GM18520 (cell line): ENCODE data around the gene TOLLIP.
"Not testable (repeated sequence)": the region's sequence is repeated elsewhere in the genome, so short reads cannot be mapped to it uniquely, and the experiment has no call there.

Source experiments
- ATAC-seq: cut with Tn5 transposase; IDR thresholded peaks from one replicate; pipeline ENCODE4 v1.9.1; 2021; ENCODE audit not compliant: unreplicated experiment

Gene TOLLIP

DNA sequence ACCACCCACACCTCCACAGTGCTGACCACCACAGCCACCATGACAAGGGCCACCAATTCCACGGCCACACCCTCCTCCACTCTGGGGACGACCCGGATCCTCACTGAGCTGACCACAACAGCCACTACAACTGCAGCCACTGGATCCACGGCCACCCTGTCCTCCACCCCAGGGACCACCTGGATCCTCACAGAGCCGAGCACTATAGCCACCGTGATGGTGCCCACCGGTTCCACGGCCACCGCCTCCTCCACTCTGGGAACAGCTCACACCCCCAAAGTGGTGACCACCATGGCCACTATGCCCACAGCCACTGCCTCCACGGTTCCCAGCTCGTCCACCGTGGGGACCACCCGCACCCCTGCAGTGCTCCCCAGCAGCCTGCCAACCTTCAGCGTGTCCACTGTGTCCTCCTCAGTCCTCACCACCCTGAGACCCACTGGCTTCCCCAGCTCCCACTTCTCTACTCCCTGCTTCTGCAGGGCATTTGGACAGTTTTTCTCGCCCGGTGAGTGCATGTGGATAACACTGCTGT is 58.1 kb downstream of the TOLLIP start:
- ATAC-seq: no peak

DNA sequence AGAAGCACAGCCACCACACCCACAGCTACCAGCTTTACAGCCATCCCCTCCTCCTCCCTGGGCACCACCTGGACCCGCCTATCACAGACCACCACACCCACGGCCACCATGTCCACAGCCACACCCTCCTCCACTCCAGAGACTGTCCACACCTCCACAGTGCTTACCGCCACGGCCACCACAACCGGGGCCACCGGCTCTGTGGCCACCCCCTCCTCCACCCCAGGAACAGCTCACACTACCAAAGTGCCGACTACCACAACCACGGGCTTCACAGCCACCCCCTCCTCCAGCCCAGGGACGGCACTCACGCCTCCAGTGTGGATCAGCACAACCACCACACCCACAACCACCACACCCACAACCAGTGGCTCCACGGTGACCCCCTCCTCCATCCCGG is 59.0 kb downstream of the TOLLIP start:
- not testable (repeated sequence) for ATAC-seq

DNA sequence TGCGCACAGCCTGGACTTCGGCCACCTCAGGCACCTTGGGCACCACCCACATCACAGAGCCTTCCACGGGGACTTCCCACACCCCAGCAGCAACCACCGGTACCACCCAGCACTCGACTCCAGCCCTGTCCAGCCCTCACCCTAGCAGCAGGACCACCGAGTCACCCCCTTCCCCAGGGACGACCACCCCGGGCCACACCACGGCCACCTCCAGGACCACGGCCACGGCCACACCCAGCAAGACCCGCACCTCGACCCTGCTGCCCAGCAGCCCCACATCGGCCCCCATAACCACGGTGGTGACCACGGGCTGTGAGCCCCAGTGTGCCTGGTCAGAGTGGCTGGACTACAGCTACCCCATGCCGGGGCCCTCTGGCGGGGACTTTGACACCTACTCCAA is 60.5 kb downstream of the TOLLIP start:
- not testable (repeated sequence) for ATAC-seq

DNA sequence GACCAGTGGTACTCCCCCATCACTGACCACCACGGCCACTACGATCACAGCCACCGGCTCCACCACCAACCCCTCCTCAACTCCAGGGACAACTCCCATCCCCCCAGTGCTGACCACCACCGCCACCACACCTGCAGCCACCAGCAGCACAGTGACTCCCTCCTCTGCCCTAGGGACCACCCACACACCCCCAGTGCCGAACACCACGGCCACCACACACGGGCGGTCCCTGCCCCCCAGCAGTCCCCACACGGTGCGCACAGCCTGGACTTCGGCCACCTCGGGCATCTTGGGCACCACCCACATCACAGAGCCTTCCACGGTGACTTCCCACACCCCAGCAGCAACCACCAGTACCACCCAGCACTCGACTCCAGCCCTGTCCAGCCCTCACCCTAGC is 62.4 kb downstream of the TOLLIP start:
- ATAC-seq: not testable (repeated sequence)

DNA sequence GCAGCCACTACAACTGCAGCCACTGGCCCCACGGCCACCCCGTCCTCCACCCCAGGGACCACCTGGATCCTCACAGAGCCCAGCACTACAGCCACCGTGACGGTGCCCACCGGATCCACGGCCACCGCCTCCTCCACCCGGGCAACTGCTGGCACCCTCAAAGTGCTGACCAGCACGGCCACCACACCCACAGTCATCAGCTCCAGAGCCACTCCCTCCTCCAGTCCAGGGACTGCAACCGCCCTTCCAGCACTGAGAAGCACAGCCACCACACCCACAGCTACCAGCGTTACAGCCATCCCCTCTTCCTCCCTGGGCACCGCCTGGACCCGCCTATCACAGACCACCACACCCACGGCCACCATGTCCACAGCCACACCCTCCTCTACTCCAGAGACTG is 63.1 kb downstream of the TOLLIP start:
- ATAC-seq: not testable (repeated sequence)

DNA sequence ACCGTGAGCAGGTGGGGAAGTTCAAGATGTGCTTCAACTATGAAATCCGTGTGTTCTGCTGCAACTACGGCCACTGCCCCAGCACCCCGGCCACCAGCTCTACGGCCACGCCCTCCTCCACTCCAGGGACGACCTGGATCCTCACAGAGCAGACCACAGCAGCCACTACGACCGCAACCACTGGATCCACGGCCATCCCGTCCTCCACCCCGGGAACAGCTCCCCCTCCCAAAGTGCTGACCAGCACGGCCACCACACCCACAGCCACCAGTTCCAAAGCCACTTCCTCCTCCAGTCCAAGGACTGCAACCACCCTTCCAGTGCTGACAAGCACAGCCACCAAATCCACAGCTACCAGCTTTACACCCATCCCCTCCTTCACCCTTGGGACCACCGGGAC is 63.7 kb downstream of the TOLLIP start:
- not testable (repeated sequence) for ATAC-seq

DNA sequence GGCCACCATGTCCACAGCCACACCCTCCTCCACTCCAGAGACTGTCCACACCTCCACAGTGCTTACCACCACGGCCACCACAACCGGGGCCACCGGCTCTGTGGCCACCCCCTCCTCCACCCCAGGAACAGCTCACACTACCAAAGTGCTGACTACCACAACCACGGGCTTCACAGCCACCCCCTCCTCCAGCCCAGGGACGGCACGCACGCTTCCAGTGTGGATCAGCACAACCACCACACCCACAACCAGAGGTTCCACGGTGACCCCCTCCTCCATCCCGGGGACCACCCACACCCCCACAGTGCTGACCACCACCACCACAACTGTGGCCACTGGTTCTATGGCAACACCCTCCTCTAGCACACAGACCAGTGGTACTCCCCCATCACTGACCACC is 64.9 kb downstream of the TOLLIP start:
- not testable (repeated sequence) for ATAC-seq

DNA sequence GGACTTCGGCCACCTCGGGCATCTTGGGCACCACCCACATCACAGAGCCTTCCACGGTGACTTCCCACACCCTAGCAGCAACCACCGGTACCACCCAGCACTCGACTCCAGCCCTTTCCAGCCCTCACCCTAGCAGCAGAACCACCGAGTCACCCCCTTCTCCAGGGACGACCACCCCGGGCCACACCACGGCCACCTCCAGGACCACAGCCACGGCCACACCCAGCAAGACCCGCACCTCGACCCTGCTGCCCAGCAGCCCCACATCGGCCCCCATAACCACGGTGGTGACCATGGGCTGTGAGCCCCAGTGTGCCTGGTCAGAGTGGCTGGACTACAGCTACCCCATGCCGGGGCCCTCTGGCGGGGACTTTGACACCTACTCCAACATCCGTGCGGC is 65.9 kb downstream of the TOLLIP start:
- ATAC-seq: not testable (repeated sequence)

DNA sequence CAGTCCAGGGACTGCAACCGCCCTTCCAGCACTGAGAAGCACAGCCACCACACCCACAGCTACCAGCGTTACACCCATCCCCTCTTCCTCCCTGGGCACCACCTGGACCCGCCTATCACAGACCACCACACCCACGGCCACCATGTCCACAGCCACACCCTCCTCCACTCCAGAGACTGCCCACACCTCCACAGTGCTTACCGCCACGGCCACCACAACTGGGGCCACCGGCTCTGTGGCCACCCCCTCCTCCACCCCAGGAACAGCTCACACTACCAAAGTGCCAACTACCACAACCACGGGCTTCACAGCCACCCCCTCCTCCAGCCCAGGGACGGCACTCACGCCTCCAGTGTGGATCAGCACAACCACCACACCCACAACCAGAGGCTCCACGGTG is 66.7 kb downstream of the TOLLIP start:
- not testable (repeated sequence) for ATAC-seq

DNA sequence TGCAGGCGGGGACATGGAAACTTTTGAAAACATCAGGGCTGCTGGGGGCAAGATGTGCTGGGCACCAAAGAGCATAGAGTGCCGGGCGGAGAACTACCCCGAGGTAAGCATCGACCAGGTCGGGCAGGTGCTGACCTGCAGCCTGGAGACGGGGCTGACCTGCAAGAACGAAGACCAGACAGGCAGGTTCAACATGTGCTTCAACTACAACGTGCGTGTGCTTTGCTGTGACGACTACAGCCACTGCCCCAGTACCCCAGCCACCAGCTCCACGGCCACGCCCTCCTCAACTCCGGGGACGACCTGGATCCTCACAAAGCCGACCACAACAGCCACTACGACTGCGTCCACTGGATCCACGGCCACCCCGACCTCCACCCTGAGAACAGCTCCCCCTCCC is 67.1 kb downstream of the TOLLIP start:
- ATAC-seq: no peak

DNA sequence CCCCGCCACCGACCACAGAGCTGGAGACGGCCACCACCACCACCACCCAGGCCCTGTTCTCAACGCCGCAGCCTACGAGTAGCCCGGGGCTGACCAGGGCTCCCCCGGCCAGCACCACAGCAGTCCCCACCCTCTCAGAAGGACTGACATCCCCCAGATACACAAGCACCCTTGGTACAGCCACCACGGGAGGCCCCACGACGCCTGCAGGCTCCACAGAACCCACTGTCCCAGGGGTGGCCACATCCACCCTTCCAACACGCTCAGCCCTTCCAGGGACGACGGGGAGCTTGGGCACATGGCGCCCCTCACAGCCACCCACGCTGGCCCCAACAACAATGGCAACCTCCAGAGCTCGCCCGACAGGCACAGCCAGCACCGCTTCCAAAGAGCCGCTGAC is 67.7 kb downstream of the TOLLIP start:
- ATAC-seq: no peak

DNA sequence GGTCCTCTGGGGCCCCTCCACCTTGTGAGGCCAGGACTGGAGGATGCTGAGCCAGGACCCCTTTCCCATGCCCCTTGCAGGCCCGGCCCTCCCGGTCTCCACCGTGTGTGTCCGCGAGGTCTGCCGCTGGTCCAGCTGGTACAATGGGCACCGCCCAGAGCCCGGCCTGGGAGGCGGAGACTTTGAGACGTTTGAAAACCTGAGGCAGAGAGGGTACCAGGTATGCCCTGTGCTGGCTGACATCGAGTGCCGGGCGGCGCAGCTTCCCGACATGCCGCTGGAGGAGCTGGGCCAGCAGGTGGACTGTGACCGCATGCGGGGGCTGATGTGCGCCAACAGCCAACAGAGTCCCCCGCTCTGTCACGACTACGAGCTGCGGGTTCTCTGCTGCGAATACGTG is 68.7 kb downstream of the TOLLIP start:
- no peak for ATAC-seq

DNA sequence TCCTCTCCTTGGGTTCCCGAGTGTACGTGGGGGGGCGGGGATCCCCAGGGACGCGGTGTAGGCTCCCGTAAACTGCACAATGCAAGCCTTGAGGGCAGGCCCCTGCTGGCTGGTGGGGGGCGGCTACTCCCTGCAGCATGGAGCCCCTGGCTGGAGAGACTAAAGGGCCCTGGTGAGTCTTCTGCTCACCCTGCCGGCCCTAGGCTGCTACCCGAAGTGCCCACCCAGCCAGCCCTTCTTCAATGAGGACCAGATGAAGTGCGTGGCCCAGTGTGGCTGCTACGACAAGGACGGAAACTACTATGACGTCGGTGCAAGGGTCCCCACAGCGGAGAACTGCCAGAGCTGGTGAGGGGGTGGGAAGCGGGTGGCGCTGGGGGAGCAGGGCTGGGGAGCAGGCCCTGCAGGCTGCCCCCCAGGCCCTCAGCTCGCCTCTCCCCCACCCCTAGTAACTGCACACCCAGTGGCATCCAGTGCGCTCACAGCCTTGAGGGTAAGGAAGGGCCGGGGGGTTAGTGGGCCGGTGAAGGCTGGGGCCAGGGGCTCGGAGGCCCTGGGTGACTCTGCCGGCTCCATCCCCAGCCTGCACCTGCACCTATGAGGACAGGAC is 69.7 kb downstream of the TOLLIP start:
- no peak for ATAC-seq

DNA sequence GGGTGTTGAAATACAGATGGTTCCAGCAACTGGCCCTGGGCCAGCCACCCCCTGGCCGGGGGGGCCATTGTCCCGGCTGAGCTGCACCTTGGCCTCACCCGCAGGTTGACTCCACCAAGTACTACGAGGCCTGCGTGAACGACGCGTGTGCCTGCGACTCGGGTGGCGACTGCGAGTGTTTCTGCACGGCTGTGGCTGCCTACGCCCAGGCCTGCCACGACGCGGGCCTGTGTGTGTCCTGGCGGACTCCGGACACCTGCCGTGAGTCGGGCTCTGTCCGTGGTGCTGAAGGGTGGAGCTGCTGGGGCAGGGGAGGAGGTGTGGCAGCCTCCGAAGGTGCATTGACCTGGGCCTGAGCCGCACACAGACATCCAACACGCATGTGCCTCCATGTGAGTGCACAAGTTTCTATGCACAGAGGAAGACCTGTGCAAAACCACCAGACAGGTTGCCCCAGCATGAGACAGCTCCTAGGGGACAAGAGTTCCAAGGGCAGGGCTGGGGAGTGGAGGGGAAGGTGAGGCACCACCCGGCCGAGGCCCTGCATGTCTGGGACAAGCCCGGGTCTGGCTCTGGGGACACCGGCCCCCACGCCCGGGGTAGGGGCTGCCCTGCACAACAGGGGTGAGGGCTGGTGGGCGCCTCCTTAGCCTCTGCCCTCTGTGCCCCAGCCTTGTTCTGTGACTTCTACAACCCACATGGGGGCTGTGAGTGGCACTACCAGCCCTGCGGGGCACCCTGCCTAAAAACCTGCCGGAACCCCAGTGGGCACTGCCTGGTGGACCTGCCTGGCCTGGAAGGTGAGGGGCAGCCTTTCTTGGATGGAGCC is 70.5 kb downstream of the TOLLIP start:
- no peak for ATAC-seq

DNA sequence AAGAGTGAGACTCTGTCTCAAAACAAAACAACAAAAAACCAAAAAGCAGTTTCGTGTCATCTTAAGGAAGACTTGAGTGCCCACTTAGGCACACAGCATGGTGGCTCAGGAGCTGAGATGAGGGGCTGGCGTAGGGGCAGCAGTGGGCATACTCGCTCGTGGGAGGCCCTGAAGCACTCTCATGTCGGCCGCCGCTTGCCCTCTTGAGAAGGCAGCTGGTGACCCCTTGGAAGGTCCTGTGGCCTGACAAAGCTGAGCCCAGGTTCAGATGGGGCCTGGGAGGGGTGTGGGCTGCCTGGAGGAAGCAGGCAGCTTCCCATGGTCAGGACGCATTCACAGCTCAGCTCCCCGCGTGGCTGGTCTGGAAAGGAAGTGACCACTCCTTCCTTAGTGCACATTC is 71.6 kb downstream of the TOLLIP start:
- ATAC-seq: no peak

DNA sequence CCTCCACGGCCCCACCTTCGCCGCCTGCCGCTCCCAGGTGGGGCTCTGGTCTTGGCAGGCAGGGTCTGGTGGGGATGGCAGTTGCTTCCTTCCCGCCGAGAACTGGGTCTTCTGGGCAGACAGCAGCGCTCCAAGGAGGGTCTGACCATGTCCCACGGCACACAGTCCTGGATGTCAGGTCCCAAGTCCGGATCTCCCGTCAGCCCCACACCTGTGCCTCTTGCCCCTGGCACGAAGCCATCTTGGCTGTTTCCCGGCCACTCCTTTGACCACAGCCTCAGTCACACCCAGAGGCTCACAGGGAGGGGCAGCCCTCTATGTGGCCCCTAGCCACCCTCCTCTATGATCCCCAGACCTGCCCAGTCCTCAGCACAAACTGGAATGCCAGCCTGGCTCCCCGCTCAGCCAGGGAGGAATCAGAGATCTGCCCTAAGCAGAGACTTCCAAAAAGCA is 72.3 kb downstream of the TOLLIP start:
- no peak for ATAC-seq

DNA sequence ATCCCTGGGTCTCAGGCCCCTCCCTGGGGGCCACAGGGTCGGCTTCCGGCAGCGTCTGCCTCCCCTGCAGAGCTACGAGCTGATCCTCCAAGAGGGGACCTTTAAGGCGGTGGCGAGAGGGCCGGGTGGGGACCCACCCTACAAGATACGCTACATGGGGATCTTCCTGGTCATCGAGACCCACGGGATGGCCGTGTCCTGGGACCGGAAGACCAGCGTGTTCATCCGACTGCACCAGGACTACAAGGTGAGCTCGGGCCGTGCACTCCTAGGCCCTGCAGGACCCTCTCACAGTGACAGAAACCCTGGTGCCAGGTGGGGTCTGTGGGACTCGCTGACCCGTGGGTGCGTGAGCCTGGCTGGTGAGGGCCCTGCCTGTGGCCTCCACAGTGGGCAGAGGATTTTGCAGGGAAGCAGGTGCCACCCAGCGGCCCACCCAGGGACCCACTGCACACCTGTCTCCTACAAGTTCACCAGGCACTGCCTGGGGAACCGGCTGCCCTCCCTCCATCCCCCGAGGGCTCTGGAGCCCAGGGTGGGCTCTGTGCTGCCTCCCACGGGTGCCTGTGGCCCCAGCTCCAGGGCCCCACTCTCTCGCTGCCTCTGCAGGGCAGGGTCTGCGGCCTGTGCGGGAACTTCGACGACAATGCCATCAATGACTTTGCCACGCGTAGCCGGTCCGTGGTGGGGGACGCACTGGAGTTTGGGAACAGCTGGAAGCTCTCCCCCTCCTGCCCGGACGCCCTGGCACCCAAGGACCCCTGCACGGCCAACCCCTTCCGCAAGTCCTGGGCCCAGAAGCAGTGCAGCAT is 72.9 kb downstream of the TOLLIP start:
- ATAC-seq: no peak

DNA sequence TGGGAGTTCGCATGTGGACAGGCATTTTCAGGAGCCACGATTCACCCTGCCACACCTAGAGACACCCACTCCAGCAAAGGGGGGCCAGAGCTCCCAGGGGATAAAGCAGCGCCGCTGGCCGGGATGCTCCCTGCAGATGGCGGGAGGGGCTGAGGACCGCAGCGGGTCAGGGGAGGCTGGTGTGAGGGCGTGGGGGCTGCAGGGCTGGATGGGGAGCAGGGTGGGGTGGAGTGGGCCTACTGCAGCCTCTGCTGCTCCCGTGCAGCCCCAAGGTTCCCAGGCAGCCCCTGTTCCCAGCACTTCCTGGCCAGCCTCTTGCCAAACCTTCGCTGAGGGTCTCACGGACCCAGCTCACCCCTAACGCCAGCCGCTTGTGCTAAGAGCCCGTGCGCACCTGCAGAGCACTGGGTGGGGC is 73.5 kb downstream of the TOLLIP start:
- ATAC-seq: no peak

DNA sequence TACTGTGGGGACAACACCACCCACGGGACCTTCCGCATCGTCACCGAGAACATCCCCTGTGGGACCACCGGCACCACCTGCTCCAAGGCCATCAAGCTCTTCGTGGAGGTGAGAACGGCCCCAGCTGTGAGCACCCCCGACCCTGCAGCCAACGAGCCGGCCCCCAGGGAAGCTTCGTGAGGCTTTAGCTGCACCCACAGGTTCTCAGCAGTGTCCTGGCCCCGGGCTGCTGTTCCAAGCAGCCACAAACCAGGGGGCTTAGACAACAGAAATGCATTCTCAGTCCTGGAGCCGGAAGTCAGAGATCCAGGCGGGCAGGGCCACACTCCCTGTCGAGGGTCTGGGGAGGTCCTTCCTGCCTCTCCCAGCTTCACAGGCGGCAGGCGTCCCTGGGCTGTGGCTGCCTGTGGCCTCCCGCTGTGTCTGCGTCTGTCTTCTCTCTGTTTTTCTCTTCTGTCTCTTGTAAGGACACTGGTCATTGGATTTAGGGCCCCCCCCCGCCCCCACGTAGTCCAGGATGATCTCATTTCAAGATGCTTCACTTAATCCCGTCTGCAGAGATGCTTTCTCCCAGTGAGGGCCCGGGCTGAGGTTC is 74.0 kb downstream of the TOLLIP start:
- ATAC-seq: no peak

DNA sequence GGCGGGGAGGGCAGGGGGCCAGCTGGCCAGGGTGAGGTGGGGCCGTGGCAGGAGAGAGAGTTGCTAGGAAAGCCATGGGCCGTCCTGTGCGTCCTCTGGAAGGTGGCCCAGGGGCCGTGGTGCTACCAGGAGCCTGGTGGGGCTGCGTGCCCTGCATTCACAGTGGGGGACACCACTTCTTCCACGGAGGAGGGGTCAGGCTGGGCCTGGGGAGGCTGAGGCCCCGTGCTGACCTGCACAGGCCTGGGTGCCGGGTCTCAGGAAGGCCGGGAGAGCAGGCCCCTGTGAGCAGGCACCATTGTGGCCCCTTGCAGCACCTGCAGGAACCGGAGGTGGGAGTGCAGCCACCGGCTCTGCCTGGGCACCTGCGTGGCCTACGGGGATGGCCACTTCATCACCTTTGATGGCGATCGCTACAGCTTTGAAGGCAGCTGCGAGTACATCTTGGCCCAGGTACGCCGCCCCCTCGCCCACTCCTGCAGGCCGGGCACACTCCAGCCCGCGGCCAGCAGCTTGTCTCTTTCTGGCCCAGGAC is 74.6 kb downstream of the TOLLIP start:
- no peak for ATAC-seq
